DND-41 (cell line): ENCODE data around the gene CAGE1.

Experiments used
- ATAC-seq: fragments of 200-7000 bp; cut with Tn5 transposase; 3 replicates; pipeline ENCODE4 v1.9.1; 2021; ENCODE audit warnings: low read depth; ENCODE audit not compliant: insufficient read depth
- DNase-seq: peaks from one replicate; pipeline ENCODE4 v3.0.0-alpha.2; 2020
- H2AFZ ChIP-seq: 2 replicates; pipeline ENCODE4 v1.6.0; 2012; ENCODE audit warnings: low read depth, low read length
- H3K27ac ChIP-seq: 2 replicates; pipeline ENCODE4 v1.5.1; 2012; ENCODE audit warnings: low read length, inconsistent platforms
- H3K27me3 ChIP-seq: fragments of 200-600 bp; sonication (generic); 2 replicates; pipeline ENCODE4 v1.6.0; 2012; ENCODE audit warnings: low read length, mild to moderate bottlenecking, inconsistent platforms; ENCODE audit not compliant: insufficient read depth, poor library complexity
- H3K36me3 ChIP-seq: 2 replicates; pipeline ENCODE4 v1.5.1; 2012; ENCODE audit warnings: low read length, inconsistent platforms; ENCODE audit not compliant: insufficient read depth
- H3K4me1 ChIP-seq: 2 replicates; pipeline ENCODE4 v1.5.1; 2012; ENCODE audit warnings: mild to moderate bottlenecking, low read length; ENCODE audit not compliant: insufficient read depth
- H3K4me2 ChIP-seq: 2 replicates; pipeline ENCODE4 v1.6.0; 2012; ENCODE audit warnings: mild to moderate bottlenecking, moderate library complexity, low read length, inconsistent platforms; ENCODE audit not compliant: insufficient read depth
- H3K4me3 ChIP-seq, 2 experiments: fragments of 200-600 bp in 1 of 2; shearing (Covaris generic) in 1 of 2; 2 replicates each; pipeline ENCODE4 v1.5.1; 2012 to 2016; ENCODE audit warnings: inconsistent platforms in 2 of 2, low read length in 2 of 2, mild to moderate bottlenecking in 2 of 2, low read depth in 1 of 2, moderate library complexity in 1 of 2
- H3K79me2 ChIP-seq: 2 replicates; pipeline ENCODE4 v1.6.0; 2012; ENCODE audit warnings: low read length, inconsistent platforms; ENCODE audit not compliant: insufficient read depth
- H3K9ac ChIP-seq: 2 replicates; pipeline ENCODE4 v1.6.0; 2012; ENCODE audit warnings: low read depth, mild to moderate bottlenecking, inconsistent platforms, low read length, moderate library complexity
- H3K9me3 ChIP-seq: 2 replicates; pipeline ENCODE4 v1.5.1; 2012; ENCODE audit warnings: low read length, moderate library complexity, mild to moderate bottlenecking, inconsistent platforms; ENCODE audit not compliant: insufficient read depth, severe bottlenecking
- H4K20me1 ChIP-seq: 2 replicates; pipeline ENCODE4 v1.6.0; 2012; ENCODE audit warnings: low read length; ENCODE audit not compliant: insufficient read depth
- CTCF ChIP-seq: IDR thresholded peaks from 2 replicates; pipeline ENCODE4 v1.5.1; 2012; ENCODE audit warnings: borderline replicate concordance, low read length, moderate library complexity, mild to moderate bottlenecking; ENCODE audit not compliant: poor library complexity, severe bottlenecking; ENCODE audit errors: extremely low read depth
- EZH2 ChIP-seq: IDR thresholded peaks from 3 replicates; pipeline ENCODE4 v1.6.1; 2012; ENCODE audit warnings: borderline replicate concordance, low read depth, mild to moderate bottlenecking, moderate library complexity, low read length, inconsistent platforms; ENCODE audit not compliant: severe bottlenecking

Gene CAGE1

GRCh38 chr6:7298113-7298512, 91.4 kb downstream of the CAGE1 start:
- H3K4me2 ChIP-seq = no peak overlapping the region
- H3K36me3 ChIP-seq = peaks cover 94% of the 10 kb centered on the region
- no peaks in the 10 kb centered on the region for H3K27me3 ChIP-seq
- H3K27ac ChIP-seq = no peak overlapping the region
- H3K9me3 ChIP-seq = no peaks in the 10 kb centered on the region
- H3K4me3 ChIP-seq = no peak overlapping the region
- TF ChIP-seq CTCF (no peak), EZH2 (no peak)
- H4K20me1 ChIP-seq = peaks cover 5% of the 10 kb centered on the region; the same call in 1 of the 2 replicates
- DNase-seq (no peak), ATAC-seq (no peak)
- H3K79me2 ChIP-seq = peaks cover 15% of the 10 kb centered on the region; the same call in 1 of the 2 replicates
- no peak overlapping the region for H3K9ac ChIP-seq
- H3K4me1 ChIP-seq = no peaks in the 10 kb centered on the region
- no peak overlapping the region for H2AFZ ChIP-seq

GRCh38 chr6:7296602-7297001, 92.9 kb downstream of the CAGE1 start:
- Histone ChIP-seq H3K79me2 (peaks cover 11% of the 10 kb centered on the region; the same call in 1 of the 2 replicates), H3K36me3 (peaks cover 95% of the 10 kb centered on the region), H3K4me1 (no peaks in the 10 kb centered on the region), H3K4me3 (no peak overlapping the region), H3K4me2 (no peak overlapping the region), H4K20me1 (peaks cover 5% of the 10 kb centered on the region; the same call in 1 of the 2 replicates), H3K27me3 (no peaks in the 10 kb centered on the region), H3K27ac (no peak overlapping the region), H3K9ac (no peak overlapping the region), H3K9me3 (no peaks in the 10 kb centered on the region), H2AFZ (no peak overlapping the region)
- no peak for DNase-seq
- TF ChIP-seq CTCF (no peak), EZH2 (no peak)
- no peak for ATAC-seq

- no peak overlapping the region for H3K4me3 ChIP-seq
- H3K27ac ChIP-seq = no peak overlapping the region
- no peak overlapping the region for H3K9ac ChIP-seq
- no peaks in the 10 kb centered on the region for H3K4me1 ChIP-seq
- H3K27me3 ChIP-seq = no peaks in the 10 kb centered on the region
- H3K9me3 ChIP-seq = no peaks in the 10 kb centered on the region
- H3K79me2 ChIP-seq = peaks cover 8% of the 10 kb centered on the region; the same call in 1 of the 2 replicates
- H4K20me1 ChIP-seq = peaks cover 2% of the 10 kb centered on the region; the same call in 1 of the 2 replicates
- H3K36me3 ChIP-seq = peaks cover 91% of the 10 kb centered on the region
- TF ChIP-seq CTCF (no peak), EZH2 (no peak)
- no peak overlapping the region for H2AFZ ChIP-seq
- ATAC-seq (no peak), DNase-seq (no peak)
- H3K4me2 ChIP-seq = no peak overlapping the region
These were observed 93.6 kb downstream of the CAGE1 start for GRCh38 chr6:7295916-7296315.
